DND-41 (cell line): ENCODE results near the gene GPA33.

Source experiments
- CTCF ChIP-seq: IDR thresholded peaks from 2 replicates; pipeline ENCODE4 v1.5.1; 2012; ENCODE audit warnings: borderline replicate concordance, low read length, moderate library complexity, mild to moderate bottlenecking; ENCODE audit not compliant: poor library complexity, severe bottlenecking; ENCODE audit errors: extremely low read depth
- EZH2 ChIP-seq: IDR thresholded peaks from 3 replicates; pipeline ENCODE4 v1.6.1; 2012; ENCODE audit warnings: borderline replicate concordance, low read depth, mild to moderate bottlenecking, moderate library complexity, low read length, inconsistent platforms; ENCODE audit not compliant: severe bottlenecking

- TF ChIP-seq CTCF: peak; percentile 87
- TF ChIP-seq EZH2: no peak
Observed at GRCh38 chr1:167057241-167057688, 32.9 kb downstream of the GPA33 start.
